Cardiac septum (tissue), 1 donor: Measurements from ENCODE around the gene PDIA5. TPM values are rescaled to one million over a fixed set of nuclear protein-coding genes. Genes with fewer than 3 reads are reported as not detected.
"Not testable (repeated sequence)": the region's sequence is repeated elsewhere in the genome, so short reads cannot be mapped to it uniquely, and the experiment has no call there.

Source experiments
- DNase-seq: peaks from one replicate; pipeline ENCODE4 v3.0.0-alpha.2; 2020; ENCODE audit warnings: low spot score
- intact Hi-C: fragments of 100-400 bp; cut with DNase I; formaldehyde crosslinking; loops from one replicate; pipeline ENCODE4 v1.14.0; 2022
- total RNA-seq: library from RNA; stranded (reverse); fragmentation: NEBNext Ultra II Directional; extraction: Animal tissue kit (Norgen Biotek cat#: 25700); gene quantifications from one replicate; pipeline ENCODE4 v1.2.1, GENCODE V29; 2021
- donor health status: DM: no; HTN: no; CAD: no.

PDIA5 gene
- total RNA-seq, 1 donor from 2014 or later, result 8.8 TPM

DNA sequence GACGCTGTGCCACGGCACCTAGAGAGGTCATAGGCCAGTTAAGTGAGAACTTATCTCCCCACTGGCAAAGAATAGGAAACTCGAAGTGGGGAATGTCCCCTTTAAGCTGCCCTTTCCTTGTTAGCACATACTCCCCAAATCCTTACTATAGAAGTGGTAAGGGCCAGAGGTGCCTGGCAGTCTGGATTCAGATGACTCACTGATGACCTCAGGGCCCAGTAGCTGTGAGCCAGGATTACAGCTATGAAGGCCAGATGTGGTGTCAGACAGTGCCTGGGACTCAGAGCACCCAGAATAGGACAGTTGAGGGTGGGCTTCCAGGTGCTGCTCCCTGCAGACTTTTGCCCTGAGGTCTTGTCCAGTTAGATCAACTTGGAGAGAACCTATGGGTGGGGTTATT, 37.7 kb downstream of the PDIA5 start:
- intact Hi-C loops, result no loop called here
- DNase-seq, result no peak

DNA sequence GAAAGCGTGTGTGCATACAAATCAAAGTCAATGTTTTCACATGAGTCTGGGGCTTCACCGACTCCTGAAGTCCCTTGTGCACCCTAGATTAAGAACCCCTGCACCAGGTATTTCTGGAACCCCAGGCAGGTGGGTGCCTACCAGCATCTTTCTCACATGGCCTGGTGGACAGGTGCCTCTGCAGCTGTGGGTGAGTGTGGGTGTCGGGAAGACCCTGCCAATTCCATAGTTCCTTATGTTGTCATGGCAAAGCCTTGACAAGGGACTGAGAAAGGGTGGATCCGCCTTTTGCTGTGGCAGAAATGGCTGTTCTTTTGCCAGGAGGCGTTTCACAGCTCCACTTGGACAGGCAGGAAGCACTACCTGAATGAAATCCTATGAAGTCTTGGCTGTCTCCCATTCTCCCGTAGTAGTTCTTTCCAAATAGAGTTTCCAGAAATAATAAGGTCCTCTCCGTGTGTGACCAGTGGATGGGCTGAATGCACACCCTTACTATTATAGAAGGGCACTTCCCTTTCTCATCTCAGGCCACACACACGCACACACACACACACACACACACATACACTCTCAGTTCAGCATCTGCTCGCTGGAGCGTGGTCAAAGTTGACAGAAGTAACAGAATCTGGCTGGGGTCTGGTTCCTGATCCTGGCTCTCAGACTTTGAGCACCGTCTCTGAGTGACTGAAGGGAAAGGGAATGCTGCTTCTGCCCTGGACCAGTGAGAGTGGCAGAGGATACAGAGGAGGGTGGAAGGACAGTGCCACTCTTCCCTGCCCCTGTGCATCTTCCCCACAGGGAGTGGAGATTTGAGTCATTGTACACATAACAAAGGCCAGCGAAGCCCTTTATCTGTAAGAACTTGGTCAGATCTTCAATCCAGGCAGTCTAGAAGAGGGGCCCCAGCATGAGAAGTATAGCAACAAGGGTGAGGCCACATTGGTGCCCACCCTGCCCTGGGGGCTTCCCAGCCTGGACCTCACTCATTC, 38.7 kb downstream of the PDIA5 start:
- intact Hi-C loops, result no loop called here
- DNase-seq, result no peak

DNA sequence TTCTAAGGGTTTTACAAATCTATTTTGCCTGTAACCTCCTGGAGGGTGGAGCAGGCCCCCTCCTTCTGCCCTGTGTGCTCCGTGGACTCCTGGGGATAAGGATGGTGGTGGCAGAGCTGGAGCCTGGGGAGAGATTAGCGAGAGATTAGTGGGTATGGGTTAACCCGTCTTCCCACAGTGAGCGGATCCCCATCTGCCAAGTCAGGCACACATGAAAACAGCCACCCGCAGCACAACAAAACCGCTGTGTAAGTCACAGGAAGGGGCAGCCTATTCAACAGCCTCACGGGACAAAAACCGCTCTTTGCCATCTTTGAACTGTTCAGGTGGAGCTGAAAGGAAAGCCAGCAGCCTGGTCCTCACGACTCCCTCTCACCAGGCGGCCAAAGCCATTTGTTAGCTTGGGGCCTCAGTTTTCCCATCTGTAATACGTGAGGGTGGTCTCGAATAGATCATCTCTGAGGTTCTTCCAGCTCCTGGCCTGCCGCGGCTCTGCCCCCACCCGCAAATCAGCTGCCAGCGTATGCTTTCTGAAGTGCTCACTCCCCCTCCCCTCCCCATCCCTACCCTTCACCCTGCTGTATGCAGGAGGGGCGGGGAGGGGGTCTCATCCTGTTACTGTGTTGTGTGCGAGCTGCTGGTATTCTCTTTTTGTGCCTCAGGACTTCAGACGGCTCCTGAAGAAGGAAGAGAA, 43.6 kb downstream of the PDIA5 start:
- DNase-seq, result no peak
- intact Hi-C loops, result no loop called here

DNA sequence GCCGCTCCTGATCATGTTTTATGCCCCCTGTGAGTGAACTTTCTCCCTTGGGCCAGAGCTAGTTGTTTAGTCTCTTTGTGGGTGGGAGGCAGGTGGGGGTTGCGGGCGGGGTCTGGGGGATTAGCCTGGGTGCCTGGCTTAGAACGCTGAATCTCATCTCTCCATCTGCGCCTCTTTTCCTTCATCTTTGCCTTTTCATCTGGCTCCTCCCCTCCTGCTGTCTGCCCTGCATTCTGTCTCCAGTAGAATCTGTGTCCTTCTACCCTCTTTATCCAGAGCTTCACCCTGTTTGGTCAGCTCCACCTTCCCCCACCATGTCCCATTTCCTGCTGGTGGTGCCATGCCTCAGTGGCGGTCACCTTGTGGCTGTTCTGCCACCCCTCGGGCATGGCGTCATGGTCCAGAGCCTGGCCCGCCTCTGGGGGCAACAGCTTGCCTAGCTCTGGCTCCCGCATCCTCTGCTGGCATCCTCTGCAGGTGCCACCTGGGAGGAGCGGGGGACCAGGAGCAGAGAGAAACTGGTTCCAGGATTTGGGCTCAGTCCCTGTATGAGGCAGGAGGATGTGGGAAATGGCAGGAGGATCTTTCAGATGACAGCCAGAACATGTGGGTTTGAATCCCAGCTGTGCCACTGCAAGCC, 44.3 kb downstream of the PDIA5 start:
- intact Hi-C loops, result no loop called here
- no peak for DNase-seq

DNA sequence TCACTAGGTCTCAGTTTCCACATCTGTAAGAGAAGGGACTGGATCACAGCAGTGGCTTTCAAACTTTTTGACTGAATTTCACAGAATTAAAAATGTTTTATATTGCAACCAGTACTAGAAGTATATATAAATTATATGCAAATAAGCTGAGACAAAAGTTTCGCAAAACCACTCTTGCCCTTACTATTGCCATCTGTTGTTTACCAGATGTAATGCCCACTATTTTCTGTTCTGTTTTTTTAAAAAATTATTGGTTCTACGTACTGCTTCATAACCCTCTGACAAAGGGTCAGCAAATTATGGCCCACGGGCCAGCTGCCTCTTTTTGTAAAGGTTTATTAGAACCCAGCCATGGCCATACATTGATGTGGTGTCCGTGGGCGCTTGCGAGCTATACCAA, 44.8 kb downstream of the PDIA5 start:
- intact Hi-C loops, result no loop called here
- DNase-seq, result no peak

DNA sequence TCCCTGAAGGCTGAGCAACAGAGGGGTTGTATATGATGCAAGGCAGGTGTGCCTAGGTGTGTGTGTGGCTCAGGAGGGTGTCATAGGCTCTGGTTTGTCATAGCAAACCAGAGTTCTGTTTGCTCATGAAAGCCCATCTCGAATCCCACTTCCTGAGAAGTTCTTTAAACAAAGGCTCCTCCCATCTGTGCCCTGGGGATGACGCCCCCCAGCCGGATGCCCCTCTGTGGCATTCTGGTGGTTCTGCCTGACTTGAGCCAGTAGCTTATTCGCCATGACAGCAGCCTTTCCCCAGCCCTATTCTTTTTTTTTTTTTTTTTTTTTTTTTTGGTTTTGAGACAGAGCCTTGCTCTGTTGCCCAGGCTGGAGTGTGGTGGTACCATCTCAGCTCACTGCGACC, 45.4 kb downstream of the PDIA5 start:
- DNase-seq, result no peak
- intact Hi-C loops, result no loop called here

DNA sequence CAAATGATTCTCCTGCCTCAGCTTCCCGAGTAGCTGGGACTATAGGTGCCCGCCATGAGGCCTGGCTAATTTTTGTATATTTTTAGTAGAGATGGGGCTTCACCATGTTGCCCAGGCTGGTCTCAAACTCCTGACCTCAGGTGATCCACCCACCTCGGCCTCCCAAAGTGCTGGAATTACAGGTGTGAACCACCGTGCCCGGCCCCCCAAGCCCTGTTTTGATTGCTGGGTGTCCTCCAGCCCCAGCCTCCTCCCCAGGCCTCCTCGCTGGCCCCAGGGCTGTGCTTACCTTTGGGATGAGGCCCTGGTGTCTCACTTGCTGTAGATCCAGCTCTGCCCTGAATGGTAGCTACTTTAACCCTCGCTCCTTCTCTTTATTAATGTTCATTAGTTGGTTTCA, 45.8 kb downstream of the PDIA5 start:
- DNase-seq, intact Hi-C loops: not testable (repeated sequence)

DNA sequence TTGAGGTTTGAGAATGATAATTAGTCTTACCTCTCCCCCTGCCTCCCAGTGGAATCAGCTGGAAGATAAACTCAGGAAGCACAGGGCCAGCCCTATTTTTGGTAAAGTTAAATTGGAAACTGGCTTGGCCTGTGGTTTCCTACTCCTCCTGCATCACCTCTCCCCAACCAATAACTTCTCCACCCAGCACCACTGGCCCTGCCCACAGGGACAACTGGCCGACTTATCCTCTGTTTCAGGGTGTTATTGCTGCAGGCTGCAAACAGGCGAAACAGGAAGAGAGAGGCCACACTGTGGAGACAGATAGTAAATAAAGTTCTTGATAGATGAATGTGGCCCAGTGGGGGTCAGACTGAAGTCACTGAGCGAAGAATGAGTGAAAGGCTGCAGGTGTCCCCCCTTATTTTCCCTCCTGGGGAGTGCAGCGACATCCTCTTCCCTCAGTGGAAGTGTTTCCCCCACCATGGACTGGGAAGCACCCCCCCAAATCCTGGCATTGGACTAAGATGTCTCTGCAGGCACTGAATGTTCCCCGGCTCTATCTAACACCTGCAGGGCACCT, 47.1 kb downstream of the PDIA5 start:
- no peak for DNase-seq
- intact Hi-C loops, result no loop called here

DNA sequence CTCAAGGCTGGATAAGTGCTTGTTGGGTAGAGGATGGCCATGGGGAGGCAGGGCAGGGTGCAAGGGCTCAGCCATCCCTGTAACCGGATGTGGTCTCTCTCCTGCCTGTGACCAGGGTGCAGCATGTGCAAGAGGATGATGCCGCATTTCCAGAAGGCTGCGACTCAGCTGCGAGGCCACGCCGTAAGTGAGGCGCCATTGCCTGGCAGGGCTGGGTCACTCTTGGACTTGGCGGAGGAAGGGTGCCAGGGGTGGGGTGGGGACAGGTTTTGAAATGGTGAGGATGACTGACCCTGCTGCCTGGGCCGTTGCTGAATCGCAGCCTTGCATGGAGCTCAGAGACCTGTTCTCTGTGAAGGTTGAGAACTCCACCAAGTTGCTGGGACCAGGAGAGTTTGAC, 49.3 kb downstream of the PDIA5 start:
- intact Hi-C loops, result no loop called here

DNA sequence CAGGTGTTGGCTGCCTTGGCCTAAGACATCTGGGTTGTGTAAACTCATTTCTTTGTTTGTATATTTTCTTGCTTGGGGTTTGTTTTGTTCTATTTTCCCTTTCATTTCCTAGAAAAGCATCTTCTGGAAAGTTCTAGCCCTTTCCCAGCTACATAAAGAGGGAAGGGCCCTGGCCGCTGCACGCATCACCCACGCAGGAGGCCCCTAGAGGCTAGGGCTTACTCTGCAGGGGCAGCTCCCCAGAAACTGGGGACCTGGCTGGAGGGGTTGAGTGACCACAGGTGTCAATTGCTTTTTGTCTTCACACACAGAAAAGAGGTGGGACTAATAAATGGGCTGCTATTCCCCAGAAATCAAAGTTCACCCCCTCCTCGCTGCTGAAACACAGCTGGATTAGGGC, 52.6 kb downstream of the PDIA5 start:
- intact Hi-C loops, result no loop called here
- DNase-seq, result no peak

More for the DNA sequence above, 49.3 kb downstream of the PDIA5 start:
- no peak for DNase-seq

DNA sequence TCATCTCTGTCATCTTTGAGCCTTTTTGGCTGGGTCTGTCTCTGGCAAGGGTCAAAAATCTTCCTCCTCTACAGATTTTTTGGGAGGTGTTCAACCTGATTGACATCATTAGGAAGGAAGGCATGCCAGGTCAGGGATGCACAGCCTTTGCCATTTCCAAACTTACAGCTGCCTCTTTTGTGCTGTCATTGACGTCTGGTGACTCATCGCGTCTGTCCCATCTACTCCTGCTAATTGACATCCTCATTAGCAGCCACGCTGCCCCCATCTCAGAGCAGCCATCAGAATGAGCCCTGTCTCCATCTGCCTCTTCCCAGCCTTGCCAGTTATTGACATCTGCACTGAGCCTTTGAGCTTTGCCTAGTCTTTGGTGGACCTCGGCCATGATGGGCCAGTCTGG, 53.0 kb downstream of the PDIA5 start:
- no peak for DNase-seq

DNA sequence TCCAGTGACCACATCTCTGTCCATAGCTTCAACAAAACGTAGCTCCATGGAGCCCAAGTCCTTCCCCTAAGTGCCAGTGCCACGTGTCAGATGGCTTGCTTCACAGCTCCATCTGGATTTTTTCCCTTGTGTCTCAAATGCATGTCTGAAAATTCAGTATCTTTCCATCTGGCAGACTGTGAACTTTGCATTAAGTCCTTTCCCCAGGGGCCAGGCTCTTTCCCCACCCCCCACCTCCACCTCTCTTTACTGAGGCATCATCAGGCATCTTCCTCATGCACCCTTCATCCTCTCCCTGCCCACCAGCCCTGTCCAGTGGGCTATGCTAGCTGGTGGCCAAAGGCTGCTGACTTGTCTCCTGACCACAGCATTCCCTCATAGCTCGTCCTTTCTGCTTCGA, 53.7 kb downstream of the PDIA5 start:
- no peak for DNase-seq

More for the DNA sequence above, 53.0 kb downstream of the PDIA5 start:
- intact Hi-C loops, result no loop called here

DNA sequence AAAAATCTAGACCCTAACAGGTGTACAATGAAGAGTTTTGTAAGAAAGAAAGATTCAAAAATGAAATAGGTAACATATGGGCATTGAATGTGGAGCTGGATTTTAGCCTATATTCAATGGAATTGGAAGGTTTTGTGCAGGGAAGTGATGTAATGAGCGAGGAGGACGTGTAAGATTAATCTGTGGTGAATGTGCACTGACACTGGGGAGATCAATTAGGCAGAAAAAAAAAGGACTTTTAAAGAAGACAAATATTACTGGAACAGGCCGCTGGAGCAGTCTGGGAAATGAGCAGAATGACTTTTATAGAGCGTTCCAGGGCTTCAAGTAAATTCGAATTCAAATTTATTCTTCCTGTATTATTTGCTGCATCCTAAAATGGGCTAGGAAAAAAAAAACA, 55.2 kb downstream of the PDIA5 start:
- intact Hi-C loops, result no loop called here
- no peak for DNase-seq

More for the DNA sequence above, 53.7 kb downstream of the PDIA5 start:
- intact Hi-C loops, result no loop called here

DNA sequence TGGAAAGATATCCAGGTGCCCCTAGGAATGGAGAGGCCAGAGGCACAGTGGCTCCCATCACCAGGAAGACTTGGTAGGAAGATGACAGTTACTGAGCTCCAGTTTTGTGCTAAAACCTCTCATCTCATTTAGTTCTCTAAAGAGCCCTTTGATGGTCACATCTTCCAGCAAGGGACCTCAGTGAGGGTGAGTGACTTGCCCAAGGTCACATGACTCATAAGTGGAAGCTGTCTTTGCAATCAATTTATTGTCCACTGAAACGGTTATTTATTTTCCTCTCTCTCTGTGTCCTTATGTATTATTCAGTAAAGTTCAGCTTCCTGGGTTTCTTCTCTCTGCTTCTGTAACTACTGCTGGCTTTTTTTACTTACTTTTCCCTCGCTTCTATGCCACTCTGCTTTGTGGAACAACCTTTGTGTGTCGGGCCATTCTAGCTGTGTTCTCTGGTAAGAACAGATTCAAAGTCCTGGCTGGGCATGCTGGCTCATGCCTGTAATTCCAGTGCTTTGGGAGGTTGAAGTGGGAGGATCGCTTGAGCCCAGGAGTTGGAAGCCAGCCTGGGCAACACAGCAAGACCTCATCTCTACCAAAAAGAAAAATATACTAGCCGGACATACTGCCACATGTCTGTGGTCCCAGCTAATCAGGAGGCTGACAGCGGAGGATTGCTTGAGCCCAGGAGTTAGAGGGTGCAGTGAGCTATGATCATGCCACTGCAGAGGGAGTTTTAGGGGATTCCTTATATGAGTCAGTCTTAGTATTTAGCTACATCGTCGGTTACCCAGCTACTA, 55.9 kb downstream of the PDIA5 start:
- no peak for DNase-seq
- intact Hi-C loops, result no loop called here

DNA sequence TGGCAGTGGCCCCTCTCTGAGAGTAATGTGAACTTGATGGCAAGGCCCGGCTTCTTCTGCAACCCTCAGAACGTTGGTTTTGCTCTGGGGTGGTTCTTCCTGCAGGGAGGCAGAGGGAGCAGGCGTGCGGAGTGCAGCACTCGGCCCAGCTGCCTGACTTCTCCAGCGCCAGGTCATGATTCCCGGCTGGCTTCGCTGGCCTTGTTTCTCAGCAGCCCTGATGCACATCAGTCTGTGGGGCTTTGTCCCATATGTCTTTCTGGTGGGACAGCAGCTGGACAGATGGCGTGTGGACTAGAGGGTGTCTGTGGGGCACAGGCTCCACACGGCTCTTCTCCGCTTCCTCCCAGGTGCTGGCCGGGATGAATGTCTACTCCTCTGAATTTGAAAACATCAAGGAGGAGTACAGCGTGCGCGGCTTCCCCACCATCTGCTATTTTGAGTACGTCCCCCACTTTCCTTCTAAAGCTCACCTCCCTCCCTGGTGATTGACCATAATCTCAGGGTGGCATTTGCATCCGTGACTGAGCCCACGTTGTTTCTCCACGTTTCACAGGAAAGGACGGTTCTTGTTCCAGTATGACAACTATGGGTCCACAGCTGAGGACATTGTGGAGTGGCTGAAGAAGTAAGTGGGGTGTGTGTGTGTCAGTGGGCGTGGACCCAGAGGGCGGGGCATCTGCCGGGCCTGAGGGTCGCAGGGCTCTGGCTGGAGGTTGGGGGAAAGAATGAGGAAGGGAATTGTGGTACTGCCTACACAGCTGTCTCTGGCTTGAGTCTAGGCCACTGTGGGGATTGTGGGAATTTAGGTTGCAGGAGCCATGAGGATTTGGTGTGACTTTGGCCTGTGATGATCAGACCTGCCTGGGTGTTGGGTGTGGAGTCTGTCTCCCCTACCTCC, 57.1 kb downstream of the PDIA5 start:
- DNase-seq, result no peak
- intact Hi-C loops, result no loop called here

DNA sequence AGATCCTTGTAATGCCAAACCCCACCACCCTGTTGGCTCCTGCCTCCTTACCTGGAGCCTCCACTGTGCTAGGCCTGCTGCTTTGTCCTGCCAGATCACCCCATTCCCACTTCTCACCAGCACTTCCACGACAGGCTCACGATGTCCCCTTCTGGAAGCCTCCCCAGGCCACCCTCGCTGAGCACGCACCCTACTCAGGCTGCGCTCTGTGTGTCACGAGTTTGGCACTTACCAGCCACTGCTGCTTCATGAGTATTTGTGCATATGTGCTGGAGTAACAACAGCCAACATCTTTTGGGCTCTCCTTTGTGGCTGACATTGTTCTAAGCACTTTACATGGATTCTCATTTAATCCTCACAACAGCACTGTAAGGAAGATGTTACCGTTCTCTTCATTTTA, 58.1 kb downstream of the PDIA5 start:
- intact Hi-C loops, result no loop called here
- DNase-seq, result no peak

DNA sequence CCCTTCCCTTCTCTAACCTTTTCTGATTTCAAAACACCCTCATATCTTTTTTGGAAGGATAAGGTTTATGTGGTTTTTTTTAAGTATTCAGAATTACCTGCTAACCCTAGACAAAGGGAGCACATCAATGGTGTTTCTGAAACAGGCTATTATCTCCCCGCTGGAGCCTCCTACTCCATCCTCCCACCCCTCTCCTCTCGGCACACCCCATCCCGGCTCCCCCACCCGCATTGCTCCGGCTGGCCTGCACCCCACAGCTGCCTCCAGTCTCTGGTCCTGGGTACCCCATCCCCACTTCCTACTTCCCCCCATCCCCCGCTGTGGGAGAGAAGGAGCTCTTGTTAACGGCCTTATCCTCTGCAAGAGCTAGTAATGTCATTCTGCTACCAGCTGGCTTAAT, 59.2 kb downstream of the PDIA5 start:
- no peak for DNase-seq
- intact Hi-C loops, result no loop called here

DNA sequence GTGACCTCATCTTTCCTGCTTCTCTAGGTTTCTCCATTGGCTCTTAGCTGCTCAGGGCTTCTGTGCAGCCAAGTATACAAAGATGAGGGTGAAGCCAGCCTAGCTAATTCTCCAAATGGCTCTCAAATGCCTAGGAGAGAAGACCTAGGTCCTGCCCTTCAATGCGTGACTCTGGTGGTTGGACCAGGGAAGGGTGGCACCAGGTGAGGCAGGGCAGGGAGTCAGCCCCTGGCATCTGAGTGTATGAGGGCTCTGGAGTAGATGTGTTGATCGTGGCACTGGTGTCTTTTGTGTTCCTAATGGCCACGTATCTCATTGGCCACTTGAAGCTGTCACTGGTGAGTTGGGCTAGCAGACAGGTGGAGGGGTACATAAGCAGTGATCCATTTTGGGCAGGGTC, 59.8 kb downstream of the PDIA5 start:
- DNase-seq, result no peak
- intact Hi-C loops, result no loop called here
